ENCODE data around the gene DMRTB1.

The DMRTB1 gene

GRCh38 chr1:53470155-53470554 is 11.0 kb downstream of the DMRTB1 start:
- TF ChIP-seq SIN3A (IDR thresholded peaks at IDR 0.05; ENCODE audit: borderline replicate concordance, insufficient read depth, low read length) = no peak
- TF ChIP-seq POLR2AphosphoS5 (IDR thresholded peaks at IDR 0.05; ENCODE audit: low read depth, low read length) = no peak
- no peak for TF ChIP-seq TAF1 (IDR thresholded peaks at IDR 0.05; ENCODE audit: borderline replicate concordance, insufficient read depth, low read length)
- TF ChIP-seq FOXP2 (optimal IDR thresholded peaks at IDR 0.05; ENCODE audit: borderline replicate concordance, extremely low read depth, extremely low read length, insufficient read depth) = no peak
- no peak for TF ChIP-seq REST (IDR thresholded peaks at IDR 0.05; ENCODE audit: insufficient read depth in 1 of 2, low read depth in 2 of 2, low read length in 2 of 2)

GRCh38 chr1:53470584-53470983 is 11.4 kb downstream of the DMRTB1 start:
- TF ChIP-seq REST (IDR thresholded peaks at IDR 0.05; ENCODE audit: insufficient read depth in 1 of 2, low read depth in 2 of 2, low read length in 2 of 2) (no peak), FOXP2 (optimal IDR thresholded peaks at IDR 0.05; ENCODE audit: borderline replicate concordance, extremely low read depth, extremely low read length, insufficient read depth) (no peak), SIN3A (IDR thresholded peaks at IDR 0.05; ENCODE audit: borderline replicate concordance, insufficient read depth, low read length) (no peak), TAF1 (IDR thresholded peaks at IDR 0.05; ENCODE audit: borderline replicate concordance, insufficient read depth, low read length) (no peak), POLR2AphosphoS5 (IDR thresholded peaks at IDR 0.05; ENCODE audit: low read depth, low read length) (no peak)

GRCh38 chr1:53471000-53471399 is 11.8 kb downstream of the DMRTB1 start:
- TF ChIP-seq SIN3A (IDR thresholded peaks at IDR 0.05; ENCODE audit: borderline replicate concordance, insufficient read depth, low read length) (no peak), FOXP2 (optimal IDR thresholded peaks at IDR 0.05; ENCODE audit: borderline replicate concordance, extremely low read depth, extremely low read length, insufficient read depth) (no peak), TAF1 (IDR thresholded peaks at IDR 0.05; ENCODE audit: borderline replicate concordance, insufficient read depth, low read length) (no peak), POLR2AphosphoS5 (IDR thresholded peaks at IDR 0.05; ENCODE audit: low read depth, low read length) (no peak), REST (IDR thresholded peaks at IDR 0.05; ENCODE audit: insufficient read depth in 1 of 2, low read depth in 2 of 2, low read length in 2 of 2) (no peak)

GRCh38 chr1:53473463-53473862 is 14.3 kb downstream of the DMRTB1 start:
- TF ChIP-seq FOXP2 (optimal IDR thresholded peaks at IDR 0.05; ENCODE audit: borderline replicate concordance, extremely low read depth, extremely low read length, insufficient read depth) (no peak), POLR2AphosphoS5 (IDR thresholded peaks at IDR 0.05; ENCODE audit: low read depth, low read length) (no peak), REST (IDR thresholded peaks at IDR 0.05; ENCODE audit: insufficient read depth in 1 of 2, low read depth in 2 of 2, low read length in 2 of 2) (no peak), TAF1 (IDR thresholded peaks at IDR 0.05; ENCODE audit: borderline replicate concordance, insufficient read depth, low read length) (no peak), SIN3A (IDR thresholded peaks at IDR 0.05; ENCODE audit: borderline replicate concordance, insufficient read depth, low read length) (no peak)

GRCh38 chr1:53475664-53476063 is 16.5 kb downstream of the DMRTB1 start:
- TF ChIP-seq POLR2AphosphoS5 (IDR thresholded peaks at IDR 0.05; ENCODE audit: low read depth, low read length) (no peak), SIN3A (IDR thresholded peaks at IDR 0.05; ENCODE audit: borderline replicate concordance, insufficient read depth, low read length) (no peak), TAF1 (IDR thresholded peaks at IDR 0.05; ENCODE audit: borderline replicate concordance, insufficient read depth, low read length) (no peak), FOXP2 (optimal IDR thresholded peaks at IDR 0.05; ENCODE audit: borderline replicate concordance, extremely low read depth, extremely low read length, insufficient read depth) (no peak), REST (IDR thresholded peaks at IDR 0.05; ENCODE audit: insufficient read depth in 1 of 2, low read depth in 2 of 2, low read length in 2 of 2) (no peak)

Measured in PFSK-1 (cell line).